ENCODE results near the gene PKDREJ. TPM values are rescaled to one million over a fixed set of nuclear protein-coding genes. Genes with fewer than 3 reads are reported as not detected.

The PKDREJ gene
- total and polyA plus RNA-seq, 2 of the 4 experiments (the other 2 are of a cell fraction): 0.02 TPM; not detected in 1

DNA sequence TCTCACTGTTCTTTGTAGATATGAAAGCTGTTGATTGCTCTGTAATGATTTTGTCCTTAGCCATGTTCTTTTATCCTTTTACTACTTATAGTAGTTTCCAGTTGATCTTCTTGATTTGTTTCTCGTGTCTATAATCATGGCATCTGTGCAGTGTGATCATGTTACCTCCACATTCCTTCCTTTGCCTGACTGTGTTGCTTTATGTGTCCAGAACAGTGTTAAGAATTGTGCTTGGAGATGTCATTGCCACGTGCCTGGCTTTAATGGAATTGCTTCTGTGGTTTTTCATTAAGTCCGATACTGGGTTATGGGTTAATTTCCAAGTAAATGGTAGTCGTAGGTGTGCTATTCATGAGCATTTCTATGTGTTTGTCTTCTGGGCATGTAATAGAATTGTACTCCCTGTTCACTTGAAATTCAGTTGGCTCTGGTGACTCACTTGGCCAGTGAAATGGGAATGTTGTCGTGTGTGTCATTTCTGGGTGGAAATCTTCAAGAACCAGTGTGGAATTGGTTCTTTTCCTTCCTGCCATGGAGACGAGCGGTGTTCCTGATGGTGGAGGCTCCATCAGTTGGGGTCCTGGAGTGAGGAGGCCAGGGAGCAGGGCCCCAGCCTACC, 40.3 kb upstream of the PKDREJ start:
- H3K27ac ChIP-seq (ENCODE audit: insufficient read depth, low read length): no peak overlapping the region
- WGBS, 2 experiments (ENCODE audit: extremely low coverage in 2 of 2, insufficient read length in 1 of 2): 100% methylated on average over 2 of the region's 7 CpGs; no CpG with 5 or more reads in 1 of the 2 experiments
- H4K91ac ChIP-seq (ENCODE audit: insufficient read depth, low read depth, low read length): no peak overlapping the region
- TF ChIP-seq NFE2L2 (IDR thresholded peaks at IDR 0.05; ENCODE audit: low read depth, low read length) (no peak), RAD21 (IDR thresholded peaks at IDR 0.05; ENCODE audit: low read length) (no peak), MAZ (IDR thresholded peaks at IDR 0.05; ENCODE audit: borderline replicate concordance, low read depth, low read length) (no peak), BHLHE40 (IDR thresholded peaks at IDR 0.05; ENCODE audit: low read depth, low read length) (no peak), USF2 (IDR thresholded peaks at IDR 0.05; ENCODE audit: low read depth, low read length) (no peak), RCOR1 (IDR thresholded peaks at IDR 0.05; ENCODE audit: insufficient replicate concordance, low read length) (no peak), FOS (IDR thresholded peaks at IDR 0.05; ENCODE audit: low read depth, low read length) (no peak), CEBPB (IDR thresholded peaks at IDR 0.05; ENCODE audit: low read depth, low read length) (no peak), SMC3 (IDR thresholded peaks at IDR 0.05; ENCODE audit: low read depth, low read length) (no peak), RFX5 (IDR thresholded peaks at IDR 0.05; ENCODE audit: low read depth, low read length) (no peak), MXI1 (IDR thresholded peaks at IDR 0.05; ENCODE audit: borderline replicate concordance, low read depth, low read length) (no peak), CHD1 (IDR thresholded peaks at IDR 0.05; ENCODE audit: low read depth, low read length) (no peak), CTCF (conservative IDR thresholded peaks at IDR 0.05; ENCODE audit: low read depth, low read length) (no peak), MAFK (IDR thresholded peaks at IDR 0.05; ENCODE audit: low read depth, low read length) (no peak)
- TF ChIP-seq, protein P1, sequence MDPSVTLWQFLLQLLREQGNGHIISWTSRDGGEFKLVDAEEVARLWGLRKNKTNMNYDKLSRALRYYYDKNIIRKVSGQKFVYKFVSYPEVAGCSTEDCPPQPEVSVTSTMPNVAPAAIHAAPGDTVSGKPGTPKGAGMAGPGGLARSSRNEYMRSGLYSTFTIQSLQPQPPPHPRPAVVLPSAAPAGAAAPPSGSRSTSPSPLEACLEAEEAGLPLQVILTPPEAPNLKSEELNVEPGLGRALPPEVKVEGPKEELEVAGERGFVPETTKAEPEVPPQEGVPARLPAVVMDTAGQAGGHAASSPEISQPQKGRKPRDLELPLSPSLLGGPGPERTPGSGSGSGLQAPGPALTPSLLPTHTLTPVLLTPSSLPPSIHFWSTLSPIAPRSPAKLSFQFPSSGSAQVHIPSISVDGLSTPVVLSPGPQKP (IDR thresholded peaks at IDR 0.05; ENCODE audit: borderline replicate concordance, low read depth, low read length): no peak

More for the DNA sequence above, 40.3 kb upstream of the PKDREJ start:
- peak overlapping the region in 1 of 2 experiments; percentile 14; a peak in 1 of 4 replicates for H4K8ac ChIP-seq (ENCODE audit: low read depth in 2 of 2, low read length in 2 of 2)
- no peaks in the 10 kb centered on the region for H3K36me3 ChIP-seq (ENCODE audit: control insufficient read depth, insufficient read depth, low read length)
- no peak overlapping the region for H4K5ac ChIP-seq (ENCODE audit: low read depth, low read length)
- ChIA-PET CTCF (interaction anchor here (0.6 kb wide), 1 partner anchor 10 kb away, joined by 3 read pairs; no protein-coding TSS in a partner anchor), POLR2A (ENCODE audit: unreplicated experiment) (no interaction called here)
- in situ Hi-C loops (cut with MboI; ENCODE audit: low sequenced_read_pairs): no loop called here
- H3K4me3 ChIP-seq (ENCODE audit: insufficient read depth, low read depth, low read length): no peak overlapping the region
- no peak overlapping the region for H2AK5ac ChIP-seq (ENCODE audit: low read depth, low read length)
- no peak overlapping the region; the same call in 1 of the 2 replicates for H3K14ac ChIP-seq (replicated peaks; ENCODE audit: low read depth, low read length)
- peak overlapping the region; percentile 28; the same call in 1 of the 2 replicates for H3K23ac ChIP-seq (ENCODE audit: low read depth, low read length)
- no peak overlapping the region for H2AK9ac ChIP-seq (replicated peaks; ENCODE audit: low read depth, low read length, poor library complexity)
- peaks cover 3% of the 10 kb centered on the region; the same call in 1 of the 2 replicates for H3K4me1 ChIP-seq (ENCODE audit: control insufficient read depth, insufficient read depth, low read length)
- intact Hi-C loops (cut with micrococcal nuclease): no loop called here
- no peak overlapping the region for H2BK20ac ChIP-seq (ENCODE audit: low read depth, low read length)
- no peaks in the 10 kb centered on the region for H3K9me3 ChIP-seq (ENCODE audit: control insufficient read depth, insufficient read depth, low read length)
- H3K4me2 ChIP-seq (ENCODE audit: low read depth, low read length): no peak overlapping the region
- H2BK120ac ChIP-seq (ENCODE audit: low read depth, low read length): no peak overlapping the region
- H3K56ac ChIP-seq (ENCODE audit: extremely low read depth, insufficient read depth, low read length): no peak overlapping the region
- peaks cover 27 to 57% of the 10 kb centered on the region in 2 experiments for H3K79me1 ChIP-seq (ENCODE audit: low read depth in 1 of 2, low read length in 2 of 2)
- dilution Hi-C loops (cut with HindIII; ENCODE audit: low sequenced_read_pairs, unreplicated experiment): no loop called here
- H3K18ac ChIP-seq (ENCODE audit: low read depth, low read length): no peak overlapping the region
- no TSS peak for BruUV-seq (replicated peaks)
- peak overlapping the region; percentile 84 for H2AFZ ChIP-seq (replicated peaks; ENCODE audit: low read length, poor library complexity)
- H3K27me3 ChIP-seq (ENCODE audit: control insufficient read depth, insufficient read depth, low read length): no peaks in the 10 kb centered on the region
- H3K4ac ChIP-seq (ENCODE audit: low read depth, low read length): no peak overlapping the region
- H4K20me1 ChIP-seq (ENCODE audit: insufficient read depth, low read length): peaks cover 9% of the 10 kb centered on the region; the same call in 1 of the 2 replicates
- H3K9ac ChIP-seq (ENCODE audit: low read depth, low read length): no peak overlapping the region
- peak overlapping the region; percentile 23 for H2BK5ac ChIP-seq (ENCODE audit: low read depth, low read length, poor library complexity, severe bottlenecking)
- peak; percentile 65 for DNase-seq
- H2BK15ac ChIP-seq (ENCODE audit: low read depth, low read length): no peak overlapping the region
- ATAC-seq (ENCODE audit: low read depth): peak; percentile 48; the same call in 1 of the 2 replicates
- peaks cover 15% of the 10 kb centered on the region; the same call in 1 of the 2 replicates for H3K9me1 ChIP-seq (ENCODE audit: insufficient read depth, low read length)
